HG02981 (cell line): ENCODE results near the gene MAGEF1.
"Not testable (repeated sequence)": the region's sequence is repeated elsewhere in the genome, so short reads cannot be mapped to it uniquely, and the experiment has no call there.

Source experiments
- ATAC-seq: cut with Tn5 transposase; IDR thresholded peaks from one replicate; pipeline ENCODE4 v1.9.1; 2021; ENCODE audit warnings: mild to moderate bottlenecking, moderate library complexity; ENCODE audit not compliant: unreplicated experiment

Gene MAGEF1

GRCh38 chr3:184742676-184743135 lies 30.8 kb upstream of the MAGEF1 start:
- ATAC-seq = no peak

- no peak for ATAC-seq
These were observed 30.2 kb upstream of the MAGEF1 start for GRCh38 chr3:184741798-184742675.

DNA sequence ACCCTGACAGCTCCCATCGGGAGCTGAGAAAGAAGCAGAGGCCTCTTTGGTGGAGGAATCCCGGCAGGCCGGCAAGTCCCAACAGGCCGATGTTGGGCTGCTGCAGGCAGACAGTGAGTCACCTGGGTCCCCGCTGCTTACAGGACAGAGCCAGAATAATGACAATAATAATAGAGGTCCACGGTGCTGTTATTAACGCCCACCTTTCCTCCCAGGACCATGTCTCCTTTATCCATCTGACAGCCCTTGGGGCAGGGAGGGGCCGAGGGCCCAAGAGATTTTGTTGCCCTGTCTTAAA lies 29.3 kb upstream of the MAGEF1 start:
- ATAC-seq = no peak

DNA sequence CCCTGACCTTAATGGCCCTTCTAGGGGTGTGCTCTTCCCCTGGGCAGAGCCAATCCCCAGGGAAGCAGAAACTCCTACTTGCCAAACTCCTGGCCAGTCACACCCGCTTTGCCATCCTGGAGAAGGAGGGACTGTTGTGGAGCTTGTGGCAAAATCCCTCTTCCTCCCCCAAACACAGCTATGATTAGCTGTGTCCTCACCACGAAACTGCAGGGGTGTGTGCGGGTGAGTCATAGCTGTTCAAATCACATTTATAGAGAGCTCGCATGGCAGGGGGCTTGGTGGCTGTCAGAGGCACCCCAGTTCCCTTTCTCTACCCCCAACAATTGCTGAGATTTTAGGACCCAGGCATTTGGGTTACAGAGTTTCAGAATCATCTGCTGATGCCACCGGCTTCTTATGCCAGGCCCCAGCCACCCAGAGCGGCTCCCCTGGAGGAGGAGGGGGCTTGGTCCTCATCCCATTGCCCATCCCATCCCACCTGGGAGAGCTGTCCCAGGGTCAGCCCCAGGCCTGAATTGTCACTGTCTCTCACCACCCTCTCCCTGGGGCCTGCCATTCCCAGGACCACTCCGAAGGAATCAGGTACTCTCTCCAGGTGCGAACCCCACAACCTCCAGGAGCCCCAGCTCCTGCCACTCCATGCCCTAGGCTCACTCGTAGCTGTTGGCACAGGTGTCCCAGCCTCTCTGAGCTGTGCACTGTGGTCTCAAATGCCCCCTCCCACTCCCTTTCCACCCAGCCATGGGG lies 28.8 kb upstream of the MAGEF1 start:
- no peak for ATAC-seq

DNA sequence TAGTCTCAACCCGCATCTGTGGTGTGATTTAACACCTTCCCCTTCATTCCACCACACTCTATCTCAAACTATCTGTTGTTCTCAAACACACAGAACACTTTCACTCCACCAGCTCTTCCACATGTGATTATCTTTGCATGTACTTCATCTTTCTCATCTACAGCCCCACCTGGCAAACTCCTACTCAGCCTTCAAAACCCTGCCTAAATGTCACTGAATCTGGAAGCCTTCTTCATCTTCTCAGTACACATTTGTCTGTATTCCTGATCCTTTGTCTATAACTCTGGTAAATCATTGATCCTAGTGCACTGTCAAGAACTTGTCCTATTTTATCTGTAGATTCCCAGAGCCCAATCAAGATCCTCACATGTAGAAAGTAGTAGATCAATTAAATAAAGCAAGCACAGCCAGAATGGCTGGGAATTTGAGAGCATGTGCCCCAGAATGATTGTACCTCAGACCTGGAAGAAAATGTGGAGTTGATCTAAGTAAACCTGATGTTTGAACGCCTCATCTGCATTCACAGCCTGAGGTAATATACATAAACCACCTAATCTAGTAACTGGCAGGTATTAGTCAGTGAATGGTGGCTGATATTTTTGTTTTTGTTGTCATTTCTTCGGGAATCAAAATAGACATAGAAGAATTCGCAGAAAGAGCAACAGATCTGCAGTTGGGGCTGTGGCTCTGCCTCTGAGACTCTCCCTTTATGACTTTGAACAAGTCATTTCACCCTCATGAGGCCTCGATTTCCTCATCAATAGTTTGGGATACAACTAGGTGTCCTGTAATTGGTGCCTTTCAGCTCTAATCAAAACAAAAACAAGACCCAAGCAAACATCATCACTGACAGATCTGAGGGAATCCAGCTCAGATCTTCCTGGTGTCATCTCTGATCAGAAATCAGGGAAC lies 28.0 kb upstream of the MAGEF1 start:
- no peak for ATAC-seq

- ATAC-seq = no peak
These were observed 27.1 kb upstream of the MAGEF1 start for GRCh38 chr3:184738982-184739381.

DNA sequence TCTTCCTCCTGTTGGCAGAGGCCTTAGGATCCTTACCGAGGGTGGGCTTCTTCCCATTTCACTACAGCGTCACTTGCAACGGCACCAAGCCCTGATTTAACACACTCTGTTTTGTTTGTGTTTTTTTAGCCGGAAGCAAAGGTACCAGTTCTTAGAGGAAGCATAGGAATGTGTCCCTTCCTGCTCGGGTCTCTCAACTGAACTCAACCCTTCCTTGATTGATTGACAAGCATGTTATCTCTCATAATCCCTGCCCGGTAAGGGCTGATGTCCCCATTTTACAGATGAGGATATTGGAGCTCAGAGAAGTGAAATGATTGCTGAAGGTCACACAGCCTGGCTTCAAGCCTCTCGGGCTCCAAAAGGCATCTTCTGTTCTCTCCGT lies 26.6 kb upstream of the MAGEF1 start:
- ATAC-seq = no peak

- no peak for ATAC-seq
These were observed 26.0 kb upstream of the MAGEF1 start for GRCh38 chr3:184737641-184738505.

GRCh38 chr3:184737063-184737462 lies 25.2 kb upstream of the MAGEF1 start:
- no peak for ATAC-seq

GRCh38 chr3:184734903-184735701 lies 23.2 kb upstream of the MAGEF1 start:
- no peak for ATAC-seq

DNA sequence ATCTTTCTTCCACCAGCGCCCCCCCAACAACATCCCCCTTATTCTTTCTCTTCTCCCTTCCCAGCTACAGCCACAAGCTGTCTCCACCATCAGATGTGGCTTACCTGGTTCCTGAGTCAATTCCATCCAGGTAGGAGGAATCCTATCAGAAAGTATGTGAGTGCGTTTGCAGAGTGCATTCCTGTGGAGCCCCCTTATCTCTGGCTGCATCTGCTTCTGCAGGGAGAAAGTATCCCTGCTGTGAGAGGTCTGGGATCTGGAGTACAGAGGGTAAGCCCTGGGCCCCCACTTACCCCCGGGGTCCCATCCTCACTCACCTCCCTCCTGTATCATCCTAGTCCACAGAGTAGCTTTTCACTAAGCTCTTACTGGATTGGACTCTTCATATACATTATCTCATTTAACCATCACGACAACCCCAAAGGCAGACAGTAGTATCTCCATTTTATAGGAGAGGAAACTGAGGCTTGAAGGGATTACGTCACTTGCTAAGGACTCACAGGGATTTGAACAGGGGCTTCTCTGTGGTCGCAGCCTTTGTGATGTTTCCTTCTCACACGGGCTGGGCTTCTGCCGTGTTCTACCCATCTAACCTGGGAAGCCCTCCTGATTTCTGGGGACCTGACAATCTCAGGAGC lies 22.2 kb upstream of the MAGEF1 start:
- ATAC-seq = no peak

DNA sequence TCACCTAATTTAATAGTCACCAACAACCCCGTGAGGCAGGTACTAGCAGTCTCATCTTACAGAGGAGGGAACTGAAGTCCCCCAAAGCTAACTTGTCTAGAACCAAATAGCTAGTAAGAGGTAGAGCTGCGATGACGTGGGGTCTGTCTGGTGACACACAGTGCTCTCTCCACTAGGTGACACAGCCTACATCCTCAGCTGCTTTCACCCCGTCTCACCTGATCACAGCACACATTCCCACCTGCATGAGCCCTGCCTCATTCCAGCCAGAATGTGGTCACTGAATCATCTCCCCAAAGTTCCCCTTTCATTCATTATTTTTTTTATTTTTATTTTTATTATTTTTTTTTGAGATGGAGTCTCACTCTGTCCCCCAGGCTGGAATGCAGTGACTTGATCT lies 21.3 kb upstream of the MAGEF1 start:
- ATAC-seq = no peak

DNA sequence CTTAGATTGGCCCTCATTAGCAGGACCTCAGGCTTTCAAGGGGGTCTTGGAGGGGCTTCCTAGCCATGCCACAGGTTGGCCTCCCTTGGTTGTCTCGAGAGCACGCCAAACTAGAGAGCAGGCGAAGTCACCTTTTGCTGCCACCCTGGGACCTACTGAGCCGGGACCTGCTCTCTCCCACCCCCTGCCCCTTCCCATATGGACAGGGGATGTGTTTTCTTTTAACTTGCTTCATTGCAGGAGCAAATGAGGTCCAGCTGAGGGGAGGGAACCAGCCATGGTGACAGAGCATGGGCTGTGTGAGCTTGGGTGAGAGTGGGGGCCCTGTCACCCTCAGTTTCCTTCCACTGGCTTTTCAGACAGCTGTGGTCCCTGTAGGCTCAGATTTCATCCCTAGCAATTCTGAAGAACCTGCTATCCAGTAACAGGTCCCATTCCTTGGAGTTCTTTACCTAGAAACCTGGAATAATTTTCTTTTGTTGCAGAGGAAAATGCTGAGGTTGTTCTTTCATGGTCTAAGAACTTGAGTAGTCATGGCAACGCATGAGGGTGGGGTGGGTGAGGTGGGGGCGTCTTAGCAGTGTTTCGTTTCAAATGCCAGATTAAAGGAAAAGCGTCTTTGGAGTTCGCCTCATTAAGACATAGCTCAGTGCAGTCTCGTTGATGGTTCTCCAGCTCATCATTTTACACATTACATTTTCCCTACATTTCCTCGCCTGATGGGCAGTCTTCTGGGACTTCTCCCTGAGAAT lies 20.1 kb upstream of the MAGEF1 start:
- no peak for ATAC-seq

DNA sequence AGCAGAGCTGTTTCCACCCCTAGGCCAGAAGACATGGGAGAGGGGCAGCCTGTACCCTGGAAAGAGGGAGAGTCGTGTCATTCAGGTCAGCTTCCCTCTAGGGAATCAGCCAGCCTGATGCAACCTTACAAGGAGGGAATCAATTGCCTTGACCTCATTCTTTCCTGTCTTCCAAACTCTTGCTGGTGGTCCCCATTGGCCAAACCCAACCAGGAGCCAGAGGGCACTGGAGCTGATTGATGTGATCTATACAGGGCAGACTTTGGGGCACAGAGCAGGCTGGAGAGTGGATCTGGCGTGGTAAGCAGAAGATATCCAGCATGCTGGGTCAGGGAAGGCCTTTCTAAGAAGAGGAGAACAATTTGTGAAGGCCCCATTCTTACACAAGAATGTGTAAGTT lies 19.1 kb upstream of the MAGEF1 start:
- ATAC-seq = no peak

- not testable (repeated sequence) for ATAC-seq
These were observed 17.3 kb upstream of the MAGEF1 start for GRCh38 chr3:184729154-184729553.

GRCh38 chr3:184728010-184728527 lies 16.2 kb upstream of the MAGEF1 start:
- ATAC-seq = no peak

DNA sequence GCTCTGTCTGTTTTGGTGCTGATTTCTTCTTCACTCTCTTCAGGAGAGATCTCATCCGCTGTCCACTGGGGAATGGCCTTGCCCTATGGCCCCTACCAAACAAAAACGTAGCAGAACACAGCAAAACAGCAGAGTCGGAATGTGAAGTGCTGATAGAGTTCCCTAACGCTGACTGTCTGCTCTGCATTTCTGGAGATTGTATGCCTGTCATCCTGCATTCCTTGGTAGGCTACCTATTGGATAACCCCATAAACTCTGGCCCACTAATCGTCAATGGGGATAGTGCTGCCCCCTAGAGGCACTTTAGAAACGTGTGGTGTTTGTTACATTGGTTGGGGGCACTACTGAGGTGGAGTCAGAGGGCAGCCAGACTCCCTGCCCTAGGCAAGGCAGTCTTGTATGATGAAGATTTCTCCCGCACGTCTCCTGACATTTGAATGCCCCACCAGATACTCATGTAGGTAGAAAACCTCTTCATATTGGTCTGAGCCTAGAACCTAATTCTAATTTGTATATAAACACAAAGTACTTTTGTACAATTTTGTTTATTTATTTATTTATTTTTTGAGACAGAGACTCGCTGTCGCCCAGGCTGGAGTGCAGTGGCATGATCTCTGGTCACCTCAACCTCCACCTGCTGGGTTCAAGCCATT lies 15.6 kb upstream of the MAGEF1 start:
- no peak for ATAC-seq

- ATAC-seq = no peak
These were observed 14.6 kb upstream of the MAGEF1 start for GRCh38 chr3:184726497-184726896.
